ENCODE measurements around the gene ANKRD34B. TPM values are rescaled to one million over a fixed set of nuclear protein-coding genes. Genes with fewer than 3 reads are reported as not detected.
"Not testable (repeated sequence)": the region's sequence is repeated elsewhere in the genome, so short reads cannot be mapped to it uniquely, and the experiment has no call there.

The ANKRD34B gene
- total and polyA plus RNA-seq, 2 donors (not counting 1 experiment from before 2014, with no cell fraction given) = not detected

DNA sequence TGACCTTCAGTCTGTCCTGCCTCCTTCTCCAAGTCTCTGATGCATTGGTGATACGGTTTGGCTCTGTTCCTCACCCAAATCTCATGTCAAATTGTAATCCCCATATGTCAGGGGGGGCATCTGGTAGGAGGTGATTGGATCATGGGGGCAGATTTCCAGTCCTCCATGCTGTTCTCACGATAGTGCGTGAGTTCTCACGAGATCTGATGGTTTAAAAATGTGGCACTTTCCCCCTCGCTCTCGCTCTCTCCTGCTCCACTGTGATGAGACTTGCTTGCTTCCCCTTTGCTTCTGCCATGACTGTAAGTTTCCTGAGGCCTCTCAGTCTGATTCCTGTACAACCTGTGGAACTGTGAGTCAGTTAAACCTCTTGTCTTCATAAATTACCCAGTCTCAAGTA, 14.7 kb upstream of the ANKRD34B start:
- no peak overlapping the region for H3K9ac ChIP-seq (ENCODE audit: low read length)
- Mint-ChIP-seq H3K27ac (no peak overlapping the region), H3K9me3 (ENCODE audit: insufficient read depth) (peaks cover 1% of the 10 kb centered on the region), H3K4me1 (no peaks in the 10 kb centered on the region), H3K4me3 (no peak overlapping the region), H3K27me3 (peaks cover 7% of the 10 kb centered on the region)
- H3K27ac ChIP-seq (ENCODE audit: low read length in 2 of 2) = no peak overlapping the region
- ChIA-PET POLR2A (no interaction called here), CTCF (no interaction called here)
- no peaks in the 10 kb centered on the region for H3K36me3 ChIP-seq (replicated peaks in 1 of 2; ENCODE audit: control extremely low read depth in 1 of 2, control insufficient read depth in 1 of 2, extremely low read depth in 1 of 2, insufficient read depth in 2 of 2, low read length in 1 of 2)
- no peaks in the 10 kb centered on the region for H4K20me1 ChIP-seq (ENCODE audit: control insufficient read depth, insufficient read depth, low read length, poor library complexity, severe bottlenecking)
- TF ChIP-seq EZH2 (IDR thresholded peaks at IDR 0.05; ENCODE audit: borderline replicate concordance, insufficient read depth, low read depth, low read length, poor library complexity, severe bottlenecking) = no peak
- TF ChIP-seq, protein P1, sequence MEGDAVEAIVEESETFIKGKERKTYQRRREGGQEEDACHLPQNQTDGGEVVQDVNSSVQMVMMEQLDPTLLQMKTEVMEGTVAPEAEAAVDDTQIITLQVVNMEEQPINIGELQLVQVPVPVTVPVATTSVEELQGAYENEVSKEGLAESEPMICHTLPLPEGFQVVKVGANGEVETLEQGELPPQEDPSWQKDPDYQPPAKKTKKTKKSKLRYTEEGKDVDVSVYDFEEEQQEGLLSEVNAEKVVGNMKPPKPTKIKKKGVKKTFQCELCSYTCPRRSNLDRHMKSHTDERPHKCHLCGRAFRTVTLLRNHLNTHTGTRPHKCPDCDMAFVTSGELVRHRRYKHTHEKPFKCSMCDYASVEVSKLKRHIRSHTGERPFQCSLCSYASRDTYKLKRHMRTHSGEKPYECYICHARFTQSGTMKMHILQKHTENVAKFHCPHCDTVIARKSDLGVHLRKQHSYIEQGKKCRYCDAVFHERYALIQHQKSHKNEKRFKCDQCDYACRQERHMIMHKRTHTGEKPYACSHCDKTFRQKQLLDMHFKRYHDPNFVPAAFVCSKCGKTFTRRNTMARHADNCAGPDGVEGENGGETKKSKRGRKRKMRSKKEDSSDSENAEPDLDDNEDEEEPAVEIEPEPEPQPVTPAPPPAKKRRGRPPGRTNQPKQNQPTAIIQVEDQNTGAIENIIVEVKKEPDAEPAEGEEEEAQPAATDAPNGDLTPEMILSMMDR (IDR thresholded peaks at IDR 0.05) = no peak
- no peak for ATAC-seq (ENCODE audit: low read depth)
- WGBS (ENCODE audit: insufficient coverage) = 94% methylated on average over 5 of the region's 6 CpGs
- DNase-seq = no peak
- intact Hi-C loops (cut with micrococcal nuclease) = no loop called here
- H3K9me3 ChIP-seq (ENCODE audit: control extremely low read depth in 1 of 3, control insufficient read depth in 2 of 3, insufficient read depth in 1 of 3, low read length in 2 of 3) = no peaks in the 10 kb centered on the region
- H2AFZ ChIP-seq (ENCODE audit: insufficient read depth, low read depth, low read length, poor library complexity, severe bottlenecking) = no peak overlapping the region
- no peak overlapping the region for H3K4me3 ChIP-seq (ENCODE audit: control extremely low read depth in 1 of 5, extremely low read depth in 1 of 5, insufficient read depth in 1 of 5, low read depth in 2 of 5, low read length in 4 of 5)
- H3K27me3 ChIP-seq (replicated peaks in 1 of 4; ENCODE audit: control extremely low read depth in 1 of 4, control insufficient read depth in 3 of 4, insufficient read depth in 4 of 4, low read length in 3 of 4) = peaks cover 0 to 3% (median 0%) of the 10 kb centered on the region in 4 experiments
- H3K79me2 ChIP-seq (ENCODE audit: control insufficient read depth, insufficient read depth, low read length) = no peaks in the 10 kb centered on the region
- no peaks in the 10 kb centered on the region for H3K4me1 ChIP-seq (ENCODE audit: control insufficient read depth in 2 of 2, insufficient read depth in 2 of 2, low read length in 2 of 2)
- H3K4me2 ChIP-seq (replicated peaks; ENCODE audit: low read depth, low read length, poor library complexity, severe bottlenecking) = no peak overlapping the region

DNA sequence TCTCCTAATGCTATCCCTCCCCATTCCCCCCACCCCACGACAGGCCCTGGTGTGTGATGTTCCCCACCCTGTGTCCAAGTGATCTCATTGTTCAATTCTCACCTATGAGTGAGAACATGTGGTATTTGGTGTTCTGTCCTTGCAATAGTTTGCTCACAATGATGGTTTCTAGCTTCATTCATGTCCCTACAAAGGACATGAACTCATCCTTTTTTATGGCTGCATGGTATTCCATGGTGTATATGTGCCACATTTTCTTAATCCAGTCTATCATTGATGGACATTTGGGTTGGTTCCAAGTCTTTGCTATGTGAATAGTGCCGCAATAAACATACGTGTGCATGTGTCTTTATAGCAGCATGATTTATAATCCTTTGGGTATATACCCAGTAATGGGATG, 10.2 kb upstream of the ANKRD34B start:
- not testable (repeated sequence) for H2AFZ ChIP-seq (ENCODE audit: insufficient read depth, low read depth, low read length, poor library complexity, severe bottlenecking); H3K4me3 ChIP-seq (ENCODE audit: control extremely low read depth in 1 of 5, extremely low read depth in 1 of 5, insufficient read depth in 1 of 5, low read depth in 2 of 5, low read length in 4 of 5)

More for the DNA sequence above, 10.2 kb upstream of the ANKRD34B start:
- H4K20me1 ChIP-seq (ENCODE audit: control insufficient read depth, insufficient read depth, low read length, poor library complexity, severe bottlenecking); H3K9me3 ChIP-seq (ENCODE audit: control extremely low read depth in 1 of 3, control insufficient read depth in 2 of 3, insufficient read depth in 1 of 3, low read length in 2 of 3); intact Hi-C loops (cut with micrococcal nuclease); POLR2A ChIA-PET; ATAC-seq (ENCODE audit: low read depth); CTCF ChIA-PET; H3K27ac ChIP-seq (ENCODE audit: low read length in 2 of 2); H3K4me1 ChIP-seq (ENCODE audit: control insufficient read depth in 2 of 2, insufficient read depth in 2 of 2, low read length in 2 of 2); H3K36me3 ChIP-seq (replicated peaks in 1 of 2; ENCODE audit: control extremely low read depth in 1 of 2, control insufficient read depth in 1 of 2, extremely low read depth in 1 of 2, insufficient read depth in 2 of 2, low read length in 1 of 2); H3K27me3 ChIP-seq (replicated peaks in 1 of 4; ENCODE audit: control extremely low read depth in 1 of 4, control insufficient read depth in 3 of 4, insufficient read depth in 4 of 4, low read length in 3 of 4); H3K4me3 Mint-ChIP-seq; H3K79me2 ChIP-seq (ENCODE audit: control insufficient read depth, insufficient read depth, low read length); H3K27ac Mint-ChIP-seq; H3K4me1 Mint-ChIP-seq; H3K4me2 ChIP-seq (replicated peaks; ENCODE audit: low read depth, low read length, poor library complexity, severe bottlenecking); H3K9ac ChIP-seq (ENCODE audit: low read length); H3K9me3 Mint-ChIP-seq (ENCODE audit: insufficient read depth); DNase-seq: not testable (repeated sequence)
- H3K27me3 Mint-ChIP-seq = peaks cover 13% of the 10 kb centered on the region
- no CpG with 5 or more reads among the region's 3 CpGs for WGBS (ENCODE audit: insufficient coverage)
